ENCODE data around the gene CLRN3. TPM values are rescaled to one million over a fixed set of nuclear protein-coding genes. Genes with fewer than 3 reads are reported as not detected.

Gene CLRN3
- total and polyA plus RNA-seq, 2 experiments from 2014 or later = not detected

DNA sequence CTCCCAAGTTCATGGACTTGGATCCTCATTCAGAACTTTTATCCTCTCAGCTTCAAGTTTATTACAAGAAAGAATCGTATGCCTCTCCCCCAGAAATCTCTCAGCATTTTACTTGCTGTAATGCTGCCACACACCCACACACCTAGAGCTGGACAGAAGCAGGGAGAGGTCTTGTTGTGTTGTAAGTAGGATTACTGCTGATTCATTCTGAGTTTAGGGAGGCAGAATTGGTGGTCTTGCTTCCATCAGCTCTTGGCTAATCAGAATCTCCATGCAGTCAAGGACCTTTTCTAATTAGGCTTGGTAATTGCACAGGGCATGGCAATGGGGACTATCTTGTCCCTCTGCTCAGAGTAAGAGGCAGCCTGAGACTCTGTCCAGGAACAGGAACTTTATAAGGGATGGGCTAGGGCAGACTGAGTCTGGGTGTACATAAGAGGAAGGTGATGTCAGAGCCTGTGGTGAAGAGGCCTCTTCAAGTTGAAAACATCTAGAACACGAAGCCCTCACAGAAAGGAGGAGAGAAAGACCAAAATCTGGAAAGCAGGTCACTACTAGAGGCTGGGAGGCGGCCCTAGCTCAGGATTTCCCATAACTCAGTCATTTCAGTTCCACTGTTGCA lies 7.1 kb upstream of the CLRN3 start (continued):
- no peak for TF ChIP-seq ZNF462 (CRISPR knock-in tag; IDR thresholded peaks at IDR 0.05)

DNA sequence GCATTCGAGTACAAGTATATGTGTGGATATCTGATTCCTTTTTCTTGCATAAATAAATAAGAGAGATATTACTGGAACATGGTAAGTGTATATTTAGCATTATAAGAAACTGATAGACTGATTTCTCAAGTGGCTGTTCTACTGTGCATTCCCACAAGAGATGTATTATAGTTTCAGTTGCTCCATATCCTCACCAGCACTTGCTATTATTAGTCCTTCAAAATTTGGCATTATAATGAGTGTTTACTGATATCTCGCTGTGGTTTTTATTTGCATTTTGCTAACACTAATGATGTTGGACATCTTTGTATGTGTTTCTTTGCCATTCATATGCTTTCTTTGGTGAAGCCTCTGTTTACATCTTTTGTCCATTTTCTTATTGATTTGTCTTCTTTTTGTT lies 4.4 kb upstream of the CLRN3 start:
- H3K4me3 Mint-ChIP-seq = no peak overlapping the region
- DNase-seq (ENCODE audit: low spot score) = no peak
- H3K4me2 ChIP-seq = no peak overlapping the region
- H3K4me1 ChIP-seq (ENCODE audit: insufficient read depth) = no peaks in the 10 kb centered on the region
- no peaks in the 10 kb centered on the region for H4K20me1 ChIP-seq (replicated peaks; ENCODE audit: insufficient read depth)
- no peak for TF ChIP-seq POLR2AphosphoS5 (IDR thresholded peaks at IDR 0.05; ENCODE audit: low read depth)
- no peak for TF ChIP-seq EZH2 (IDR thresholded peaks at IDR 0.05; ENCODE audit: low read depth, unreplicated experiment)
- TF ChIP-seq, protein P1, sequence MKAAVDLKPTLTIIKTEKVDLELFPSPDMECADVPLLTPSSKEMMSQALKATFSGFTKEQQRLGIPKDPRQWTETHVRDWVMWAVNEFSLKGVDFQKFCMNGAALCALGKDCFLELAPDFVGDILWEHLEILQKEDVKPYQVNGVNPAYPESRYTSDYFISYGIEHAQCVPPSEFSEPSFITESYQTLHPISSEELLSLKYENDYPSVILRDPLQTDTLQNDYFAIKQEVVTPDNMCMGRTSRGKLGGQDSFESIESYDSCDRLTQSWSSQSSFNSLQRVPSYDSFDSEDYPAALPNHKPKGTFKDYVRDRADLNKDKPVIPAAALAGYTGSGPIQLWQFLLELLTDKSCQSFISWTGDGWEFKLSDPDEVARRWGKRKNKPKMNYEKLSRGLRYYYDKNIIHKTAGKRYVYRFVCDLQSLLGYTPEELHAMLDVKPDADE (IDR thresholded peaks at IDR 0.05) = no peak
- TF ChIP-seq EZH2phosphoT487 (IDR thresholded peaks at IDR 0.05; ENCODE audit: unreplicated experiment) = no peak
- TF ChIP-seq JUNB (IDR thresholded peaks at IDR 0.05; ENCODE audit: unreplicated experiment) = no peak
- no peak for TF ChIP-seq CREB1 (CRISPR knock-in tag; IDR thresholded peaks at IDR 0.05; ENCODE audit: low read depth)
- TF ChIP-seq ZNF331 (CRISPR knock-in tag; IDR thresholded peaks at IDR 0.05; ENCODE audit: low read depth) = no peak
- no peak for TF ChIP-seq ZNF114 (CRISPR knock-in tag; IDR thresholded peaks at IDR 0.05)
- TF ChIP-seq STAT1 (IDR thresholded peaks at IDR 0.05; ENCODE audit: unreplicated experiment) = no peak
- ATAC-seq = no peak
- H3K9me2 ChIP-seq (ENCODE audit: insufficient read depth) = no peaks in the 10 kb centered on the region; the same call in 1 of the 2 replicates
- H3K27ac ChIP-seq (ENCODE audit: low read depth) = no peak overlapping the region
- H3F3A ChIP-seq (replicated peaks; ENCODE audit: low read depth) = no peaks in the 10 kb centered on the region
- no peaks in the 10 kb centered on the region for H3K27me3 ChIP-seq (ENCODE audit: insufficient read depth)
- no peak overlapping the region for H3K4me3 ChIP-seq
- H3K79me2 ChIP-seq (replicated peaks; ENCODE audit: insufficient read depth) = no peaks in the 10 kb centered on the region
- H2AFZ ChIP-seq = no peak overlapping the region
- no peaks in the 10 kb centered on the region for H3K4me1 Mint-ChIP-seq
- H3K27ac Mint-ChIP-seq = no peak overlapping the region
- no peaks in the 10 kb centered on the region for H3K27me3 Mint-ChIP-seq (ENCODE audit: insufficient read depth, low read depth, poor library complexity)
- H3K36me3 Mint-ChIP-seq (ENCODE audit: low read depth) = no peaks in the 10 kb centered on the region; the same call in 2 of the 3 replicates
- H3K9me3 Mint-ChIP-seq = peaks cover 4% of the 10 kb centered on the region; the same call in 1 of the 3 replicates
- no peaks in the 10 kb centered on the region for H3K36me3 ChIP-seq (ENCODE audit: insufficient read depth)

Data from GM23338 (cell line).